A549 treated with GW870086 at 1 μM for 4 hours (cell line): Measurements from ENCODE around the gene TFE3. TPM values are rescaled to one million over a fixed set of nuclear protein-coding genes. Genes with fewer than 3 reads are reported as not detected.

Experiments
- total RNA-seq: library from RNA; stranded (reverse); fragments of 200-300 nt; extraction: Qiagen RNA extraction; gene quantifications from 5 replicates; pipeline ENCODE4 v1.2.3, GENCODE V29; 2022; ENCODE audit warnings: low read depth

TFE3 gene, protein sequence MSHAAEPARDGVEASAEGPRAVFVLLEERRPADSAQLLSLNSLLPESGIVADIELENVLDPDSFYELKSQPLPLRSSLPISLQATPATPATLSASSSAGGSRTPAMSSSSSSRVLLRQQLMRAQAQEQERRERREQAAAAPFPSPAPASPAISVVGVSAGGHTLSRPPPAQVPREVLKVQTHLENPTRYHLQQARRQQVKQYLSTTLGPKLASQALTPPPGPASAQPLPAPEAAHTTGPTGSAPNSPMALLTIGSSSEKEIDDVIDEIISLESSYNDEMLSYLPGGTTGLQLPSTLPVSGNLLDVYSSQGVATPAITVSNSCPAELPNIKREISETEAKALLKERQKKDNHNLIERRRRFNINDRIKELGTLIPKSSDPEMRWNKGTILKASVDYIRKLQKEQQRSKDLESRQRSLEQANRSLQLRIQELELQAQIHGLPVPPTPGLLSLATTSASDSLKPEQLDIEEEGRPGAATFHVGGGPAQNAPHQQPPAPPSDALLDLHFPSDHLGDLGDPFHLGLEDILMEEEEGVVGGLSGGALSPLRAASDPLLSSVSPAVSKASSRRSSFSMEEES
- total RNA-seq, result 39.9 to 51.9 TPM (median 50.8 TPM) in 5 replicates

GRCh38 chrX:49043220-49043986, at the start of gene TFE3:
Gene TFE3 (minus strand): TSS chrX:49043357. CDS start chrX:49043226, 131 bp downstream.

DNA sequence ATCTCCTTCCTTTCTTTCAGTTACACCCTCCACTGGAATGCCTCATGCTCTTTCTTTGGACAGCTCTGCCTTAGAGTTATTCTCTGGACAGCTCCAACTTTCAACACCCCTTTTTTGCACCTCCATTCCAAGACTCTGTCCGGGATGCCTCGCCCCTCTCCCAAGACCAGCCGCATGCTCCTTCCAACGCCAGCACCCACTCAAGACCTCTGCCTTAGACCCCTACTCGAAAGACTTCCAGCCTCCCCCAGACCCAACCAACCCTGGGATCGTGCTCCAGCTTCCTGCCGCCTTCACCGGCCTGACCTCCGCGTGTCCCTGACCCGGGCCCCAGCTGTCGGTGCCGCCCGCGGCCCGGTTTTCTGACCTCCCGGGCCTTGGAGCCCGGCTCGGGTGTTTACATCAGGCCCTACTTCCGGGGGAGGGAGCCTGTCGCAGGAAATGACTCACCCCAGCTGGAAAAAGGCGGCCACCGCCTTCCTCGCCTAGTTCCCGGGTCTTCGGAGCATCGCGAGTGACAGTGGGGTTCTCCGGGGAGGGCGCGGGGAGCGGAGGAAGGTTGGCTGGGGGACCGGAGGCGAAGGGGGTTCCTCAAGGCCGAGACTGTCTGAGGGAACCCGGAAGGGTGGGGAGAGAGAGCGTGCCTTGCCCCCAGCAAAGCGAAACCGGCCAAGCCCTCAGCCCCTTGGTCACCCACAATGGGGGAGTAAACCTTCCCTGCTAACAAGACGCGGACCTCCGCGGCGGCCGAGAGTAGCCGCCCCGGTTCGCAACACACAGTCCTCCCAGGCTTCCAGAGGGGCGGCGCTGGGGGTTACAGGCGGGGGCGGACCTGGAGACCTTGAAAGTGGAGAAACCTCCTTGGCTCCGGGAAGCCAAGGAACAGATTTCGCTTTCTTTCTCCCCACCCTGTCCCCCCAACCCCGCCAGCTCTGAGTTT, 36.6 kb upstream of the TFE3 start, which contains the start of gene WDR45:
WDR45 (minus strand) TSS at position 399 of the 940 bp plus-strand sequence. CDS start 1,792 bp downstream, outside the sequence.

GRCh38 chrX:49073601-49074575, 30.7 kb upstream of the TFE3 start, which contains the start of gene PRAF2:
Gene PRAF2 (minus strand): TSS chrX:49074002. CDS start chrX:49073987, 15 bp downstream.

DNA sequence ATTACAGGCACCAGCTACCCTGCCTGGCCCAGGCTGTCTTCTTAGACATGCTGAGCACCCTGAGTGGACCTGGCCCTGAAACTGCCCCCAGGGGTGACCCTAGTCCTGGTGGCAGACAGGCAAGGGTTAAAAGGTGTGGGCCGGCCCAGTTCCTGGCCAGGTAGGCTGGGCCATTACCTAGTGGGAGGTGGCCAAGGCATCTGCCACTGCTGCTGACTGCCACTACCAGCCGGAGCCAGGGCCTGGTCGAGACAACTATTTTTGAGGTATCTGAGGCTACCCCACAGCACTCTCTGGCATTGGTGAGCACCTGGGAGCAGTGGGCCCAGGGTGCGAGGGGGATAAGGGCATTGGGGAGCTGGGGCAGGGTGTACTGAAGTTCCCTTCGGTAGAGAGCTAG, 15.6 kb upstream of the TFE3 start, which contains the start of gene CCDC120:
CCDC120 (plus strand) TSS at position 206 of the 400 bp plus-strand sequence. CDS start 3,043 bp downstream, outside the sequence.

DNA sequence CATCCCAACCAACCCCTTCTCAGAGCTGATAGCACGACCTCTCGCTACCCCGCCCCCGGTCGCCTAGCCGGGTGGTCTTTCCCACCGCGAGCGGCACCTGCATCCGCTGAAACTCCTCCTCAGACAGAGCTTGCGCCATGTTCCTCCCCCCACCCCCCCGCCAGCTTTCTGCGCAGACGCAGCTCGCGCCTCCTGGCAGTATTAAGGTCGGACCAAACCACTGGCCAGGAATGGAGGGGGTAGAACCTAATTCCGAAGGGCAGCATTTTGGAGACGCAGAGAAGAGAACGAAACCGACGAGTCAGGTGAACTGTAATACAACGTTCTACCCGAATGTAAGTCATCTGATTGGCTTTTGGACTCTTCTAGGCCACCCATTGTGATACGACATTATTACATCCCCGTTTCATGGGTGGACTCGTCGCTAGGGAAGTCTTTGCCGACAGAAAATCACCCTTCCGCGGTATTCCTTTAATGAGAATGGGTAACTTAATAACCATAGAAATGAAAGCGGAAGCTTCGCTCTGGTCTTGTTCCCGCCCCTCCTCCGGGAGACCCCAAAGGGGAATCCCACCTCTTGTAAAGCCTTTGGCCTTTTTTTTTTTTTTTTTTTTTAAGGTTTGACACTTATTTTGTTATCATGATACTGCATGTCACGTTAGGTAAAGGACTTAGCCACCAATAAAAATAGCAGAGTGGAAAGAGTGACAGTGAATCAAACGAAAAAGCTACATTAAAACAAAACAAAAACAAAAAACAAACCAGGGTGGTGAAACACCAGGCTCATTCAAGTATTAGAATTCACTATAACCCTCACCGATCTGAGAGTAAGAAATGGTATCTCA, 40.8 kb downstream of the TFE3 start, which contains the start of gene GRIPAP1:
GRIPAP1 (minus strand) TSS at position 174 of the 845 bp plus-strand sequence; CDS start at position 139, 35 bp downstream.

Other genes starting within 250 kb of the TFE3 start
- 22.8 to 30.3 TPM (median 29.1 TPM) in 5 replicates for gene HDAC6, start 241.3 kb downstream of the TFE3 start, total RNA-seq
- 0.20 TPM in 1 of 5 replicates, not detected in the others for gene ERAS, start 216.8 kb downstream of the TFE3 start, total RNA-seq
- 25.1 to 49.0 TPM (median 43.6 TPM) in 5 replicates for gene PCSK1N, start 207.7 kb downstream of the TFE3 start, total RNA-seq
- 90.7 to 108 TPM (median 98.6 TPM) in 5 replicates for gene TIMM17B, start 145.6 kb downstream of the TFE3 start, total RNA-seq
- 88.0 to 104 TPM (median 92.5 TPM) in 5 replicates for gene PQBP1, start 145.4 kb downstream of the TFE3 start, total RNA-seq
- gene SLC35A2, start 131.7 kb downstream of the TFE3 start, total RNA-seq, result 52.9 to 70.1 TPM (median 68.5 TPM) in 5 replicates
- 8.4 to 10.8 TPM (median 10.3 TPM) in 5 replicates for gene PIM2, start 124.3 kb downstream of the TFE3 start, total RNA-seq
- gene OTUD5, start 85.8 kb downstream of the TFE3 start, total RNA-seq, result 55.5 to 63.8 TPM (median 61.3 TPM) in 5 replicates
- gene KCND1, start 71.5 kb downstream of the TFE3 start, total RNA-seq, result 0.72 to 1.2 TPM (median 1.1 TPM) in 5 replicates
- 15.9 to 20.9 TPM (median 20.1 TPM) in 5 replicates for gene GRIPAP1, start 41.1 kb downstream of the TFE3 start, total RNA-seq
- gene CCDC120, start 15.6 kb upstream of the TFE3 start, total RNA-seq, result 2.6 to 4.0 TPM (median 3.2 TPM) in 5 replicates
- 37.2 to 44.9 TPM (median 40.9 TPM) in 5 replicates for gene PRAF2, start 30.6 kb upstream of the TFE3 start, total RNA-seq
- 48.8 to 57.2 TPM (median 52.2 TPM) in 5 replicates for gene WDR45, start 36.5 kb upstream of the TFE3 start, total RNA-seq
- 20.9 to 25.2 TPM (median 24.4 TPM) in 5 replicates for gene GPKOW, start 80.4 kb upstream of the TFE3 start, total RNA-seq
- 2.0 to 5.5 TPM (median 2.7 TPM) in 5 replicates for gene MAGIX, start 119.4 kb upstream of the TFE3 start, total RNA-seq
- gene PLP2, start 128.5 kb upstream of the TFE3 start, total RNA-seq, result 339 to 456 TPM (median 423 TPM) in 5 replicates
- 12.3 to 18.6 TPM (median 17.4 TPM) in 5 replicates for gene PRICKLE3, start 143.0 kb upstream of the TFE3 start, total RNA-seq
- 2.7 to 3.5 TPM (median 3.0 TPM) in 5 replicates for gene SYP, start 156.8 kb upstream of the TFE3 start, total RNA-seq
- not detected in 5 replicates for gene CACNA1F, start 190.0 kb upstream of the TFE3 start, total RNA-seq
- gene CCDC22, start 192.1 kb upstream of the TFE3 start, total RNA-seq, result 13.6 to 15.4 TPM (median 14.1 TPM) in 5 replicates
- gene FOXP3, start 221.4 kb upstream of the TFE3 start, total RNA-seq, result 0.12 to 0.15 TPM (median 0.14 TPM) in 3 of 5 replicates, not detected in the others
- 1.7 to 4.1 TPM (median 2.3 TPM) in 5 replicates for gene PPP1R3F, start 226.4 kb upstream of the TFE3 start, total RNA-seq